ENCODE data around the gene CACNA2D1.

GRCh38 chr7:82413237-82413636 is 30.3 kb downstream of the CACNA2D1 start:
- no peak for TF ChIP-seq POLR2A (IDR thresholded peaks at IDR 0.05)
- no peak for TF ChIP-seq CTCF (IDR thresholded peaks at IDR 0.05)
